DOHH2 (cell line): ENCODE measurements around the gene KCNV2.

Experiments
- EZH2phosphoT487 ChIP-seq: fragments of 200-600 bp; sonication (generic); IDR thresholded peaks from 2 replicates; pipeline ENCODE4 v1.6.1; 2017; ENCODE audit warnings: borderline replicate concordance, mild to moderate bottlenecking, antibody characterized with exemption, low read length, moderate library complexity, mixed read lengths
- TF ChIP-seq, protein P1 (sequence below): fragments of 200-600 bp; sonication (generic); IDR thresholded peaks from one replicate; pipeline ENCODE4 v1.5.1; 2014; ENCODE audit warnings: antibody characterized with exemption, mild to moderate bottlenecking, low read depth, low read length; ENCODE audit not compliant: poor library complexity, severe bottlenecking

DNA sequence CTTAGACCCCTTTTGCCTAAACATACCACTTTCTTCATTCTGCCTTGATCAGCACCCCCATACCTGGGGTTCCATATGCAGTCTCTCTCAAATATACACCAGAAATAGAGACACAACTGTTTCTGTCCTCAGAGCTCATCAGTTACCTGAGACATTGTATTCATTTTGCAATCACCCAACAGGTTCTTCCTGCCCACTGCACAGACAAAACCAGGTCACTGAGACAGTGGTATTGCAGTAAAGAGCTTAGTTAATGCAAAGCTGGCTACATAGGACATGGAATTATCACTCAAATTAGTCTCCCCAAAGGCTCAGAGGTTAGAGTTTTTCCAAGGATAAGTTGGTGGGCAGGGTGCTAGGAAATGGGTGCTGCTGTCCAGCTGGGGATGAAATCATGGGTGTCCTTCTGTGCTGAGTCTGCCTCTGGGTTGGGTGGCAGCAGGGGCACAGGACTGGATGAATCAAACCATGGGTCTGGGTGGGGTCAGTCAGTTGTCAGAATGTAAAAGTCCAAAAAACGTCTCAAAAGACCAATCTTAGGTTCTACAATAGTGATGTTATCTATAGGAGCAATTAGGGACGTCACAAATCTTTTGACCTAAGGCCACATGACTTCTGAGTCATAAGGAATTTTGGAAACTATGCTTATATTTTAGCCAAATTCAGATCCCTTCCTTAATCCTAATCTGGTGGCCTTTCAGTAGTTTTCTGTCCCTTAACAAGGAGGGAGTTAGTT, 41.0 kb downstream of the KCNV2 start:
- TF ChIP-seq, protein P1, sequence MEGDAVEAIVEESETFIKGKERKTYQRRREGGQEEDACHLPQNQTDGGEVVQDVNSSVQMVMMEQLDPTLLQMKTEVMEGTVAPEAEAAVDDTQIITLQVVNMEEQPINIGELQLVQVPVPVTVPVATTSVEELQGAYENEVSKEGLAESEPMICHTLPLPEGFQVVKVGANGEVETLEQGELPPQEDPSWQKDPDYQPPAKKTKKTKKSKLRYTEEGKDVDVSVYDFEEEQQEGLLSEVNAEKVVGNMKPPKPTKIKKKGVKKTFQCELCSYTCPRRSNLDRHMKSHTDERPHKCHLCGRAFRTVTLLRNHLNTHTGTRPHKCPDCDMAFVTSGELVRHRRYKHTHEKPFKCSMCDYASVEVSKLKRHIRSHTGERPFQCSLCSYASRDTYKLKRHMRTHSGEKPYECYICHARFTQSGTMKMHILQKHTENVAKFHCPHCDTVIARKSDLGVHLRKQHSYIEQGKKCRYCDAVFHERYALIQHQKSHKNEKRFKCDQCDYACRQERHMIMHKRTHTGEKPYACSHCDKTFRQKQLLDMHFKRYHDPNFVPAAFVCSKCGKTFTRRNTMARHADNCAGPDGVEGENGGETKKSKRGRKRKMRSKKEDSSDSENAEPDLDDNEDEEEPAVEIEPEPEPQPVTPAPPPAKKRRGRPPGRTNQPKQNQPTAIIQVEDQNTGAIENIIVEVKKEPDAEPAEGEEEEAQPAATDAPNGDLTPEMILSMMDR = no peak
- TF ChIP-seq EZH2phosphoT487 = no peak
